Fibroblast of pulmonary artery (primary cell): Measurements from ENCODE around the gene SLC5A12.

Experiments used
- DNase-seq: peaks from one replicate; pipeline ENCODE4 v3.0.0-alpha.2; 2010; ENCODE audit warnings: low read depth
- H3K4me3 ChIP-seq: replicated peaks from 2 replicates; pipeline ENCODE4 v1.5.1; 2011; ENCODE audit warnings: low read depth, mild to moderate bottlenecking, control low read depth, low read length, moderate library complexity
- TF ChIP-seq, protein P1 (sequence below): IDR thresholded peaks from 2 replicates; pipeline ENCODE4 v1.5.1; 2011; ENCODE audit warnings: mild to moderate bottlenecking, control low read depth, low read length, inconsistent platforms; ENCODE audit errors: missing control alignments

SLC5A12 gene

DNA sequence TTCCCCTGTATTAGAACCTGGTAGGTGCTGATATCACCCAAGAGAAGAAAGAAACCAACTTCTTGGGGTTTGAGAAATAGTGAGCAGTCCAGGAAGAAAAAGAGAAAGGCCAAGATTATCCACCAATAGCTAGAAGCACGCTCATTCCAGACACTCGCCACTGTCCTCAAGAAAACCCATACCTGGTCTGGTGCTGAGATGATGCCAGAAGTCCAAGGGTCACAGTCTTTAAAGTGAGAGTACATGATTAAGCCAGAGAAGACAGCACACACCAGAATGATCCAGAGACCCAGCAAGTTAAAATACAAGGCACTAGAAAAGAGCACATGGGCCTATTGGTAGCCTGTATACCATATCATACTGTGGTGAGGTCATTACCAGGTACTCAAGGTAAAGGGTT lies 23.6 kb downstream of the SLC5A12 start:
- TF ChIP-seq, protein P1, sequence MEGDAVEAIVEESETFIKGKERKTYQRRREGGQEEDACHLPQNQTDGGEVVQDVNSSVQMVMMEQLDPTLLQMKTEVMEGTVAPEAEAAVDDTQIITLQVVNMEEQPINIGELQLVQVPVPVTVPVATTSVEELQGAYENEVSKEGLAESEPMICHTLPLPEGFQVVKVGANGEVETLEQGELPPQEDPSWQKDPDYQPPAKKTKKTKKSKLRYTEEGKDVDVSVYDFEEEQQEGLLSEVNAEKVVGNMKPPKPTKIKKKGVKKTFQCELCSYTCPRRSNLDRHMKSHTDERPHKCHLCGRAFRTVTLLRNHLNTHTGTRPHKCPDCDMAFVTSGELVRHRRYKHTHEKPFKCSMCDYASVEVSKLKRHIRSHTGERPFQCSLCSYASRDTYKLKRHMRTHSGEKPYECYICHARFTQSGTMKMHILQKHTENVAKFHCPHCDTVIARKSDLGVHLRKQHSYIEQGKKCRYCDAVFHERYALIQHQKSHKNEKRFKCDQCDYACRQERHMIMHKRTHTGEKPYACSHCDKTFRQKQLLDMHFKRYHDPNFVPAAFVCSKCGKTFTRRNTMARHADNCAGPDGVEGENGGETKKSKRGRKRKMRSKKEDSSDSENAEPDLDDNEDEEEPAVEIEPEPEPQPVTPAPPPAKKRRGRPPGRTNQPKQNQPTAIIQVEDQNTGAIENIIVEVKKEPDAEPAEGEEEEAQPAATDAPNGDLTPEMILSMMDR: no peak
- H3K4me3 ChIP-seq: no peak overlapping the region
- no peak for DNase-seq

DNA sequence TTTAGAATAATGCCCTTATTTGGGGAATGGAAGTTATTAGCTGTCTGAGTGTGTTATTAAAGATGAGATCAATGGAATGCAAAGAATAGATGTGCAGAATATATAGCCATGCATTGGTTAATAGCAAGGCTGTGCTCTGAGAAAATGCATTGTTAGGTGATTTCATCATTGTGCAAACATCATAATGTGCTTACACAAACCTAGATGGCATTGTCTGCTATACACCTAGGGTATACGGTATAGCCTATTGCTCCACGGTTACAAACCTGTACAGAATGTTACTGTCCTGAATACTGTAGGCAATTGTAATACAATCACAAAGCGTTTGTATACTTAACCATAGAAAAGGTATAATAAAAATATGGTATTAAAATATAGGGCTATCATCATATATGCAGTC lies 25.5 kb downstream of the SLC5A12 start:
- TF ChIP-seq, protein P1: no peak
- H3K4me3 ChIP-seq: no peak overlapping the region
- DNase-seq: no peak

DNA sequence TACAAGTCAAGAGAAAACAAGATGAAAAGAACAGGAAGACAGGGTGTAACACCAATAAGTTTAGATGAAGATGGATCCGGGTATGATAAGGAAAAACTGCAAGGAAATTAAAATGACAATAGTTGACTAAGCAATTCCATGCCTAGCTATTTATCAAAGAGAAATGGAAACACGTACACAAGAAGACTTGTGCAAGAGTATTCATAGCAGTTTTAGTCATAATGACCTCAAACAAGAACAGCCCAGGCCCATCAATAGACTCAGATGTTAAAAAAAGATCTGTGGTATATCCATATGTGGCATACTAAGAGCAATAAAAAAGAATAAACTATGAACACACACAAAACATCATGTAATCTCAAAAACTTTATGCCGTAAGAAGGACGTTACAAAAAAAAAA lies 33.2 kb downstream of the SLC5A12 start:
- DNase-seq: no peak
- TF ChIP-seq, protein P1: no peak
- no peak overlapping the region for H3K4me3 ChIP-seq

DNA sequence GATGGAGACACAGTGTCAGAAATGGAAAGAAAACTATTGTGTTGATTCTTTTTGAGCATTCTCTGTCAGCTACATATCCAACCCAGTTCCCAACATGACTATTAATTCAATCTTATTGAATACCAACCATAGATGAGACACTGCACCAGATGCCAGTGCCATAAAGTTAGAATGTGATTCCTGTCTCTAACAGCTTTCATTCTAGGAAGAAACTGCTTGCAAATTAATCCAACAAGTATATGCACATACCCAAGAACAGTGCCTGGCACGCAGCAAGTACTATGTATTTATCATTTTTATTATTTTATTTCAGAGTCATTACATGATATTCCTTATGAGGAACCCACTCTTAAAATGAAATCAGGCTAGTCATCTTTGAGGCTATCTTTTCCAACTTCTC lies 34.5 kb downstream of the SLC5A12 start:
- no peak overlapping the region for H3K4me3 ChIP-seq
- DNase-seq: no peak
- TF ChIP-seq, protein P1: no peak

DNA sequence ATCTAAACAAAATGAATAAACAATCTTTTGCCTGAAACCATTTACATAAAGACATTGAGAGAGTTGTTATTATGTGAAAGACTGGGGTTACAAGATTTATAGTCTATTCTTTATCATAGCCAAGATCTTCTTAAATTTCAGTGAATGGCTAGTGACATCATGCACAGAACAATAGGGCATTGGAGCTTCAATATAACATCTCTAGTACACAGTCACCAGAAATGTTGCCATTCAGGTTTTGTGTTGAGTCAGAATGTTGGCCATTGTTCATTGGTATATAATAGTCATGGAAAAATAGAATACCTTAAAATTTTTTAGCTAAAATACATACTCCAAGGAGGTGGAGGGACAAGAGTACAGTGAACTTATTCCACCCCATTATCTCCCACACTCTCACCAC lies 44.3 kb downstream of the SLC5A12 start:
- no peak overlapping the region for H3K4me3 ChIP-seq
- no peak for DNase-seq
- TF ChIP-seq, protein P1: no peak

DNA sequence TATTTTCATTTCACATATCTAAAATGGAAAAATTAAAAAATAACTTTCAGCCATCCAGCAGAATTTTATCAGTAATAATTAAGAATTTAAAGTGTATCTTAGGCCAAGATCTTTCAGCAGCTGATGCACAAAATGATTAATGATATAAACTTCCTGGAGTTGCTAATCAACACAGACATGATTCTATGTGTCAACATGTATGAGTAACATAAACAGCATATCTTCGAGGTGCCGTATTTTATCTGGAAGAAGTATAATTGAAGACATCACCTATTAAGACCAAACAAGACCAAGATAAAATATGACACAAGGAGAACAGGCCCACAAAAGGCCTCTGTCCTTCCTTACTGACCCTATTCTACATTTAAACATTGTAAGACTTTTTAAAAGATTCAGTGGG lies 45.2 kb downstream of the SLC5A12 start:
- TF ChIP-seq, protein P1: no peak
- H3K4me3 ChIP-seq: no peak overlapping the region
- DNase-seq: no peak

DNA sequence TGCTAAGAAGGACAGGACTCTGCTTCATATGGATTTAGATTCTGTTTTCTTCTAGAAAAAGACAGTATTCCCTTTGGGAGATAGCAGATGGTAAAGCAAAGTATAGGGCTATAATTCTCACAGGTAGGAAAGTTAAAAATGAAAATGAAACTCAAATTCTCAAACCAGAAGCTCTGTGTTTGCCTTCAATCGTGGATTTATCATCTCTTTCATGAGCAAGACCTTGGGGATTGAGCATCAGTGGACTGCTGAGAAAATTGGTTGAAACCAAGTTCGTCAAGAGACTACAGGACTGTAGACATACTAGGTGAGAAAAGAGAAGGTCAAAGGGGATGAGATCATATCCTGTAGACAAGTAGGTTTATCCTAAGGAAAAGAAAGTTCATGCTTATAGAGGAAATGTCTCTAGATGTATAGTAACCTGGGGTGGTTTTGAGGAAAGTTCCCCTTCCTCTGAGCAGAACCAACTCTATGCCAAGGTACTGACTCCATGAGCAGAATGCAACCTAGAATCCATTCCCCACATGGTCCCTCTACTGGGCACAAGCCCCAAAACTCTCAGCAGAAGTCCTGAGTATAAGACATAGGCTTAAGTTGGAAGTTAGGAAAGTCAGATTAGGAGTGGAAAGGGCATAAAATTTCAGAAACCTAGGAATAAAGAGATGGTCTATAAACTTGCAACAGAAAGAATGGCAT lies 46.5 kb downstream of the SLC5A12 start:
- no peak for DNase-seq
- no peak overlapping the region for H3K4me3 ChIP-seq
- TF ChIP-seq, protein P1: no peak
